ENCODE results near the gene OR14K1. TPM values are rescaled to one million over a fixed set of nuclear protein-coding genes. Genes with fewer than 3 reads are reported as not detected.

OR14K1 gene
- total and polyA plus RNA-seq, 9 of the 15 experiments (the other 6 are each of a cell fraction or from before 2014, with no cell fraction given), result not detected

DNA sequence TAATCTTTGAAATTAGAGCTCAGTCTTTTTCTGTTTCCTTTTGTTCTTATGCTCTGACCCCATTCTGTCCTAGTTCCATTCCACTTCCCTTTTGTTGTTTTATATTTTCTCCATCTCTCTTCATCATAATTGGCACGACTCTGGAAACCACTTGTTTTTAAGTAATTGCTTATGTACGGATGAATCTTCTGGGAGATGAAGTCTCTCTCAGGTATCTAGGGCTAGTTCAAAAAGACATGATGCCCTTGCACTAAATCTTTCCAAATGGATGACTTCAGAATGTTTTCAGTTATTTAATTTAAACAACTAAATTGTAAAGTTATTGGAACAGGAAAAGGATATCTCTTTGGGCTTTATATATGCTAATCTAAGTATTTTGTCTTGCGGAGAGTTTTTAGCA lies 21.9 kb upstream of the OR14K1 start, which contains the start of gene OR6F1:
Gene OR6F1, minus strand, starts transcription at position 101 of the 400 bp plus-strand sequence. CDS start 3,891 bp downstream, outside the sequence.
- 2% methylated on average over 3 of the region's 3 CpGs for WGBS (ENCODE audit: insufficient coverage, low coverage, missing lambda C conversion rate)
- Histone ChIP-seq H2AFZ (ENCODE audit: low read depth, low read length) (no peak within 1 kb of the TSS), H3K27ac (ENCODE audit: extremely low read depth, low read depth, low read length) (no peak within 1 kb of the TSS), H4K20me1 (replicated peaks; ENCODE audit: control insufficient read depth, insufficient read depth, low read length) (no peaks in the 10 kb centered on the region), H3K4me1 (replicated peaks in 1 of 2; ENCODE audit: control insufficient read depth in 2 of 2, insufficient read depth in 2 of 2, low read length in 2 of 2) (no peaks in the 10 kb centered on the region), H3K4me3 (no peak within 1 kb of the TSS), H3K4me2 (ENCODE audit: insufficient read depth, low read length) (no peak within 1 kb of the TSS), H3K9me1 (ENCODE audit: control insufficient read depth, insufficient read depth, low read length) (no peaks in the 10 kb centered on the region), H3K9ac (ENCODE audit: insufficient read depth in 1 of 2, low read depth in 2 of 2, low read length in 2 of 2) (no peak within 1 kb of the TSS), H3K79me2 (ENCODE audit: control insufficient read depth, insufficient read depth, low read length) (no peaks in the 10 kb centered on the region), H3K9me3 (replicated peaks; ENCODE audit: control insufficient read depth, insufficient read depth, low read depth, low read length) (peaks cover 7% of the 10 kb centered on the region; the same call in 1 of the 2 replicates), H3K27me3 (ENCODE audit: control insufficient read depth in 2 of 2, insufficient read depth in 2 of 2, low read length in 2 of 2) (no peaks in the 10 kb centered on the region), H3K36me3 (ENCODE audit: control insufficient read depth, insufficient read depth, low read length) (no peaks in the 10 kb centered on the region)
- TF ChIP-seq RFX1 (IDR thresholded peaks at IDR 0.05) (no peak), ZC3H8 (IDR thresholded peaks at IDR 0.05) (no peak), ZNF75A (CRISPR knock-in tag; IDR thresholded peaks at IDR 0.05) (no peak), POLR2A (conservative IDR thresholded peaks at IDR 0.05) (no peak), RUNX1 (IDR thresholded peaks at IDR 0.05; ENCODE audit: low read depth) (no peak), ZNF316 (IDR thresholded peaks at IDR 0.05) (no peak), E2F1 (CRISPR knock-in tag; IDR thresholded peaks at IDR 0.05) (no peak), ZNF41 (CRISPR knock-in tag; conservative IDR thresholded peaks at IDR 0.05) (no peak), ZNF217 (CRISPR knock-in tag; IDR thresholded peaks at IDR 0.05) (no peak), TAF7 (tag; IDR thresholded peaks at IDR 0.05) (no peak), RBM34 (IDR thresholded peaks at IDR 0.05; ENCODE audit: borderline replicate concordance, insufficient read depth, low read length) (no peak), RHOXF2B (CRISPR knock-in tag; conservative IDR thresholded peaks at IDR 0.05) (no peak)
- TF ChIP-seq, protein P1, sequence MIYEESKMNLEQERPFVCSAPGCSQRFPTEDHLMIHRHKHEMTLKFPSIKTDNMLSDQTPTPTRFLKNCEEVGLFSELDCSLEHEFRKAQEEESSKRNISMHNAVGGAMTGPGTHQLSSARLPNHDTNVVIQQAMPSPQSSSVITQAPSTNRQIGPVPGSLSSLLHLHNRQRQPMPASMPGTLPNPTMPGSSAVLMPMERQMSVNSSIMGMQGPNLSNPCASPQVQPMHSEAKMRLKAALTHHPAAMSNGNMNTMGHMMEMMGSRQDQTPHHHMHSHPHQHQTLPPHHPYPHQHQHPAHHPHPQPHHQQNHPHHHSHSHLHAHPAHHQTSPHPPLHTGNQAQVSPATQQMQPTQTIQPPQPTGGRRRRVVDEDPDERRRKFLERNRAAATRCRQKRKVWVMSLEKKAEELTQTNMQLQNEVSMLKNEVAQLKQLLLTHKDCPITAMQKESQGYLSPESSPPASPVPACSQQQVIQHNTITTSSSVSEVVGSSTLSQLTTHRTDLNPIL (CRISPR knock-in tag; IDR thresholded peaks at IDR 0.05), result no peak
- ATAC-seq, result no peak
- no peak for FAIRE-seq
- POLR2A ChIA-PET, result no interaction called here
- in situ Hi-C loops (cut with MboI), result no loop called here
- intact Hi-C loops (cut with micrococcal nuclease), result no loop called here
- no peak for DNase-seq (ENCODE audit: extremely low read depth in 1 of 4, low spot score in 3 of 4)
- CTCF ChIA-PET (ENCODE audit: low intra/inter-chr PET ratio), result no interaction called here
- BruUV-seq (replicated peaks), result no TSS peak

Measured in K562 (cell line).